ENCODE measurements around the gene CFAP77.

- TF ChIP-seq CTCF (IDR thresholded peaks at IDR 0.05) (no peak), POLR2AphosphoS5 (IDR thresholded peaks at IDR 0.05) (no peak)
Measured at GRCh38 chr9:132547436-132547835, 137.4 kb downstream of the CFAP77 start.

Measured in breast epithelium (tissue), 3 donors.